HUES6 (cell line): Measurements from ENCODE around the gene BLOC1S3.

Experiments used
- H3K27ac ChIP-seq: 2 replicates; pipeline ENCODE4 v1.7.0; 2013; ENCODE audit warnings: low read depth, mild to moderate bottlenecking, low read length, inconsistent platforms
- H3K27me3 ChIP-seq: 2 replicates; pipeline ENCODE4 v1.6.1; 2013; ENCODE audit warnings: low read length; ENCODE audit not compliant: control insufficient read depth, insufficient read depth
- H3K36me3 ChIP-seq: 2 replicates; pipeline ENCODE4 v1.6.1; 2013; ENCODE audit warnings: low read length; ENCODE audit not compliant: control insufficient read depth, insufficient read depth
- H3K4me1 ChIP-seq: 2 replicates; pipeline ENCODE4 v1.6.1; 2013; ENCODE audit warnings: low read length; ENCODE audit not compliant: control insufficient read depth, insufficient read depth
- H3K4me3 ChIP-seq: 2 replicates; pipeline ENCODE4 v1.5.1; 2013; ENCODE audit warnings: low read depth, low read length
- H3K9ac ChIP-seq: one replicate; pipeline ENCODE4 v1.6.1; 2013; ENCODE audit warnings: mild to moderate bottlenecking, low read length
- H3K9me3 ChIP-seq: 2 replicates; pipeline ENCODE4 v1.6.1; 2013; ENCODE audit warnings: low read depth, low read length; ENCODE audit not compliant: control insufficient read depth, insufficient read depth

BLOC1S3 gene

DNA sequence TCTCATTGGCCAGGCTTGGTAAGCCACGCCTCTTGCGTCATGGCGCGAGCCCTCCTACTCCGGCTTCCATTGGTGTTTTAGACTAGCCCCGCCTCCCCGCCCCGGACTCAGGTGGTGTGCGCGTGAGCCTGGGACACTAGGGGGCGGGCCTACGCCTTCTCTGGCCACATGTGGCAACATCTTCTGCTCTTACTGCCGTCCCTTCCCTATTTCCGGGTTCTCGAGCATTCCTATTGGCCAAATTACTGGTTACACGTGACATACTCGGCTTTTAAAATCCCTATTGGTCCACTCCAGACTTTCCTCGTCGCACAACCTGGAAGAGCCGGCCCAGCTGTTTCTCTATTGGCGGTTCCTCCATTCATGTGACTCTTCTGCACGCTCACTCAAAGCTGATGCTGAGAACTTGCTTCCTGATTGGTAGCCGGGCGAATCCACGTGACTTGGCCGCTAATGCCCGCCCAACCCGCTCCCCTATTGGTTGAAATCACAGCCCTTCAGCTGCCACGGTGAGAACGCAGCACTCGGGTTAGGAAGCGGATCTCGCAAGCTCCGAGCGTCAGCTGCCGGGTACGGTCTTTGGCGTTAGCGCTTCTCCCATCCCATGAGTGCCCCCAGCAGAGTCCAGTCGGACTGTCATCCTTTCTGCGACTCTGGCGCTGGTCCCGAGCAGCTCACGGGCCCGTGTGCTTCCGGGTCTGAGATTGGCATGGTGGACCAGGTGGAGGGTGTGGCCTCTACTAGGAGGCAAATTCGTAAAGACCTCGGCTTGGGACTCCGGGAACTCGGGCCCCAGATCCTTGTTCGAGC lies at the start of gene BLOC1S3:
BLOC1S3 (plus strand) TSS at position 523 of the 810 bp plus-strand sequence. CDS start 513 bp downstream, outside the sequence.
- Histone ChIP-seq H3K4me1 (no peaks in the 10 kb centered on the region), H3K36me3 (peaks cover 2% of the 10 kb centered on the region; the same call in 1 of the 2 replicates), H3K9ac (peak within 1 kb of the TSS; percentile 78), H3K27me3 (no peaks in the 10 kb centered on the region), H3K27ac (peak within 1 kb of the TSS; percentile 37), H3K9me3 (no peaks in the 10 kb centered on the region), H3K4me3 (peak within 1 kb of the TSS; percentile 87)

GRCh38 chr19:45128806-45129205 lies 49.8 kb upstream of the BLOC1S3 start:
- Histone ChIP-seq H3K27ac (no peak overlapping the region), H3K4me3 (no peak overlapping the region), H3K4me1 (peaks cover 14% of the 10 kb centered on the region), H3K36me3 (0 out of 2 replicates have a peak, but pooled peaks cover 3% of the 10 kb centered on the region), H3K27me3 (no peaks in the 10 kb centered on the region), H3K9me3 (no peaks in the 10 kb centered on the region), H3K9ac (no peak overlapping the region)

- Histone ChIP-seq H3K27ac (no peak overlapping the region), H3K27me3 (no peaks in the 10 kb centered on the region), H3K4me1 (peaks cover 14% of the 10 kb centered on the region), H3K4me3 (no peak overlapping the region), H3K36me3 (0 out of 2 replicates have a peak, but pooled peaks cover 3% of the 10 kb centered on the region), H3K9ac (no peak overlapping the region), H3K9me3 (no peaks in the 10 kb centered on the region)
Measured at GRCh38 chr19:45130236-45130635, 48.3 kb upstream of the BLOC1S3 start.

GRCh38 chr19:45130888-45131615 lies 47.5 kb upstream of the BLOC1S3 start:
- no peaks in the 10 kb centered on the region for H3K27me3 ChIP-seq
- no peak overlapping the region for H3K27ac ChIP-seq
- H3K4me1 ChIP-seq = peaks cover 16% of the 10 kb centered on the region
- no peak overlapping the region for H3K4me3 ChIP-seq
- H3K9ac ChIP-seq = no peak overlapping the region
- 0 out of 2 replicates have a peak, but pooled peaks cover 3% of the 10 kb centered on the region for H3K36me3 ChIP-seq
- H3K9me3 ChIP-seq = no peaks in the 10 kb centered on the region

DNA sequence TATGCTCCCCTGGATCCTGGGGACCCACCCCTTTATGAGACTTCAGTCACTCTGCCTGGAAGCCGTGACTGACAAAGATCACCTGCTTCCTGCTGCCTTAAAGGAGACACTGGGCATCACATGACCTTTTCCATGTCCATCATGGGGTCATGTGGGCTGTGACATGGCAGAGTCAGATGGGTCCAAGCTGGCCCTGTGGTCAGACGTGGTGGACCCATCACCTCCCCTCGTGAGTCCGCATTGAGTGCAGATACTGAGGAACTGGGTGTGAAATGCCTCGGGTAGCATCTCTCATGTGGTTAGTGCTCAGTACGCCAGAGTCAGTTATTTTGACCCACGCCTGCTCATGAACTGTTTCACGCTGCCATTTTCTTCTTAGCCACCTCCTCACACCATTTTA lies 44.9 kb upstream of the BLOC1S3 start:
- no peaks in the 10 kb centered on the region for H3K9me3 ChIP-seq
- H3K27me3 ChIP-seq = no peaks in the 10 kb centered on the region
- H3K4me1 ChIP-seq = peaks cover 32% of the 10 kb centered on the region
- H3K4me3 ChIP-seq = no peak overlapping the region
- H3K9ac ChIP-seq = no peak overlapping the region
- 0 out of 2 replicates have a peak, but pooled peaks cover 3% of the 10 kb centered on the region for H3K36me3 ChIP-seq
- no peak overlapping the region for H3K27ac ChIP-seq

DNA sequence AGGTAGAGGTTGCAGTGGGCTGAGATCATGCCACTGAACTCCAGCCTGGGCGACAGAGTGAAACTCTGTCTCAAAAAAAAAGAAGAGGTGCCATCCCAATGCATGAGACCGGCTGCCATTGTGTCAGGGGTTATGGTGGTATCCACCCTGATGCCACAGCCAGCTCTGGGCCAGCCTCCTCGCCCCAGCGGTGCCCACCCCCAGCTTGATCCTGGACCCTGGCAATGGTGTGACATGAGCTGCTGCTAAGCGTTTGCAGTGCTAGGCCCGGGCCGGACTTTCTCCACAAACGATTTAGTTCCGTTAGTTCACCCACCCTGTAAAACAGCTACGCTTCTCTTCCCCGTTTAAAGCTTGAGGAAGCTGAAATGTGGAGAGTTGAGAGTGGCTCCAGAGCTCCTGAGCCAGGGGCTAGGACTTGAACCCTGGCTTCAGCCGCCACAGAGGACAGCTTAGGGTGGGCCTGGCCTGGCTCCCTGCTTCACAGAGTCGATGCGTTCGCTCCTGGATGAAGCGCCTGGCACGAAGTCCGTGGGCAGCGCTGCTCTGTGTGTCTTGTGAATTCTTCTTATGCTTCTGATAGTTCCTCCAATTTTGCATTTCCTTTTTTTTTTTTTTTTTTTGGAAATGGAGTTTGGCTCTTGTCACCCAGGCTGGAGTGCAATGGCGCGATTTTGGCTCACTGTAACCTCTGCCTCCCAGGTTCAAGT lies 43.3 kb upstream of the BLOC1S3 start:
- H3K4me1 ChIP-seq = peaks cover 27% of the 10 kb centered on the region

DNA sequence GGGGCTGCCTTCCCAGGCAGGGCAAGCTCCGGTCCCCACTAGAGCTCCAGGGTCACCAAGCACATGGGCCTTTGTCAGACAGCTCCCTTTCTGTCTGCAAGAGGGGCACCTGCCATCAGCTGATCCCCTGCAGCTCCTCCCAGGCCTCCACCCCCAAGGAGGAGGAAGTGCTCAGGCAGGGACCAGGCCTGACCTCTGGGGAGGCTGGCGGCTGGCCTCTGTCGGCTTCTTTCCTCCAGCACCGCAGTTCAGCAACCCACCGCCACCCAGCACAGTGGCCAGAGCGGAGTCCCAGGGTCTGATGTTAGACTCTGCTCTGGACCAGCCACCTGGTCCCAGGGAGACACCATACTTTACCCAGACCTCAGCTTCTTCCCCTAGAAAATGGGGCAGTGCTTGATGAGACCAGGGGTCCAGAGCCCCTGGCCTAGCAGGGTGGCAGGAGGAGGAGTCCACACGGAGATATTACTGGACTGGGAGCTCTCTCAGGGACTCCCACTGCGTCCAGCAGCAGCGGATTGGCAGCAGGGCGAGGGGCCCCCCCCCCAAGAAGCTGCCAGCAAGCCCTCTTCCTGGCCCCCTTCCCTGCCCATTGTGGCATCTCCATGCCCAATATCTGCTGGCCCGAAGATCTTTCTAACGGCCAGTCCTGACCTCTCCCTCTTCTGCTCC lies 41.9 kb upstream of the BLOC1S3 start:
- H3K9me3 ChIP-seq = no peaks in the 10 kb centered on the region
- peaks cover 21% of the 10 kb centered on the region for H3K4me1 ChIP-seq
- 0 out of 2 replicates have a peak overlapping the region, but pooled peaks have one; percentile 37 for H3K27ac ChIP-seq
- H3K4me3 ChIP-seq = no peak overlapping the region
- H3K36me3 ChIP-seq = peaks cover 10% of the 10 kb centered on the region
- H3K27me3 ChIP-seq = no peaks in the 10 kb centered on the region
- H3K9ac ChIP-seq = no peak overlapping the region

More for the DNA sequence above, 43.3 kb upstream of the BLOC1S3 start:
- no peak overlapping the region for H3K27ac ChIP-seq
- H3K9me3 ChIP-seq = no peaks in the 10 kb centered on the region
- H3K36me3 ChIP-seq = 0 out of 2 replicates have a peak, but pooled peaks cover 3% of the 10 kb centered on the region
- no peak overlapping the region for H3K9ac ChIP-seq
- no peak overlapping the region for H3K4me3 ChIP-seq
- H3K27me3 ChIP-seq = no peaks in the 10 kb centered on the region

DNA sequence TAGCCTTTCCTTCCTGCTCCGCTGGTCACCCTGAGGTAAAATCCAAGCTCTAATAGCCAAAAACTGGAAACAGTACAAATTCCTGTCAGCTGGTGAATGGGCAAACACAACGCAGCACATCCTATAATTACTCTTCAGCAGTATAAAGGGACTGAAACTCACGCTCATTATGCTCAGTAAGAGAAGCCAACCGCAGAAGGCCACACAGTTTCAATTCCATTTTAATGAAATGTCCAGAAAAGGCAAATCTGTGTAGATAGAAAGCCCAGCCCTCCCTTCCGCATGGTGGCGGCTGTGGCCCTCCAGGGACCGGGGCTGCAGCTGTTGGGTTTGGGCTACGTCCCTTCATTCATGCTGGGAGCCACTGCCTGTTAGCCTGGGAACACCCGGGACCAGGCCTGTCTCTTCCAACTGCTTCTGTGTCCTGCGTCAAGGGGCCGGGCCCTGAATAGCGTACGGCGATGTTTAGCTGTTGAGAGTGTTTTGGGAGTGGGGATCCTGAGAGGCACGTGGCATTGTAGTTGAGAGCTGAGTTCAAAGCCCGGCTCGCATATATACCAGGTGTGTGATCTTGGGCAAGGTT lies 41.3 kb upstream of the BLOC1S3 start:
- no peaks in the 10 kb centered on the region for H3K9me3 ChIP-seq
- H3K27me3 ChIP-seq = no peaks in the 10 kb centered on the region
- H3K9ac ChIP-seq = no peak overlapping the region
- H3K4me3 ChIP-seq = no peak overlapping the region
- H3K27ac ChIP-seq = 0 out of 2 replicates have a peak overlapping the region, but pooled peaks have one; percentile 37
- peaks cover 14% of the 10 kb centered on the region for H3K36me3 ChIP-seq
- H3K4me1 ChIP-seq = peaks cover 21% of the 10 kb centered on the region

DNA sequence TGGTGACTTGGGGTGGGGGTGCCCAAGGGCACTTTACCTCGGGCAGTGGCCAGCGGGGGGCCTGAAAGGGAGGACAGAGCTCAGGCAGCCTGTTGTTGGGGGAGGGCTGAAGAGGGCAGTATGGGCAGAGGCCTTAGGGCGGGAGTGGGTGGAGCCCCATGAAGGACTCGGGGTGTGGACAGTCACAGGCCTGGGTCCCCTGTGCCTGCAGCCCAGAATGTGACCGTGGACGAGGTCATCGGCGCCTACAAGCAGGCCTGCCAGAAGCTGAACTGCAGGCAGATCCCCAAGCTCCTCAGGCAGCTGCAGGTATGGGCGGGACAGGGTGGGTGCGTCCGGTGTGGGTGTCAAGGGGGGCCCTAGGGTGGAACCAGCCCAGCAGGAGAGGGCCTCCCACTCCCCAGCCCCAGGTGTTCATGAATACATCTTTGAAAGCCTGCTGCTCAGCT lies 40.3 kb upstream of the BLOC1S3 start:
- H3K9ac ChIP-seq = no peak overlapping the region
- no peaks in the 10 kb centered on the region for H3K9me3 ChIP-seq
- no peaks in the 10 kb centered on the region for H3K27me3 ChIP-seq
- H3K4me3 ChIP-seq = no peak overlapping the region
- peaks cover 24% of the 10 kb centered on the region for H3K36me3 ChIP-seq
- no peak overlapping the region for H3K27ac ChIP-seq
- peaks cover 21% of the 10 kb centered on the region for H3K4me1 ChIP-seq
